SU-DHL-6 (cell line): ENCODE data around the gene USP7.

ENCODE experiments used
- H2AFZ ChIP-seq: fragments of 200-600 bp; sonication (generic); 2 replicates; pipeline ENCODE4 v1.6.1; 2014; ENCODE audit warnings: low read depth, mild to moderate bottlenecking, moderate library complexity, mixed read lengths, antibody characterized with exemption, low read length; ENCODE audit not compliant: severe bottlenecking
- H3F3A ChIP-seq: fragments of 200-600 bp; shearing (Covaris generic); 2 replicates; pipeline ENCODE4 v1.6.0; 2016; ENCODE audit warnings: antibody characterized with exemption, mild to moderate bottlenecking; ENCODE audit not compliant: insufficient read depth
- H3K27ac ChIP-seq: fragments of 200-600 bp; sonication (generic); 2 replicates; pipeline ENCODE4 v1.5.1; 2016; ENCODE audit warnings: low read depth, mild to moderate bottlenecking, low read length, moderate library complexity, mixed read lengths
- H3K27me3 ChIP-seq: fragments of 200-600 bp; sonication (generic), shearing (Covaris generic); 2 replicates; pipeline ENCODE4 v1.6.0; 2014; ENCODE audit warnings: mild to moderate bottlenecking, low read length
- H3K36me3 ChIP-seq: fragments of 200-600 bp; sonication (generic); 2 replicates; pipeline ENCODE4 v1.6.1; 2014; ENCODE audit warnings: mild to moderate bottlenecking, low read length, mixed read lengths
- H3K4me2 ChIP-seq: fragments of 300-600, 200-600 bp; shearing (Covaris generic), sonication (generic); 2 replicates; pipeline ENCODE4 v1.6.0; 2014; ENCODE audit warnings: low read length, low read depth, mild to moderate bottlenecking; ENCODE audit not compliant: poor library complexity, severe bottlenecking
- H3K4me3 ChIP-seq: fragments of 200-600 bp; sonication (generic); 2 replicates; pipeline ENCODE4 v1.5.1; 2014; ENCODE audit warnings: antibody characterized with exemption, low read length, mild to moderate bottlenecking, mixed read lengths; ENCODE audit not compliant: insufficient read depth, poor library complexity, severe bottlenecking
- H3K79me2 ChIP-seq: fragments of 200-600 bp; sonication (generic); 2 replicates; pipeline ENCODE4 v1.6.1; 2014; ENCODE audit warnings: mild to moderate bottlenecking, low read length, moderate library complexity; ENCODE audit not compliant: insufficient read depth
- H3K9ac ChIP-seq: fragments of 200-600 bp; sonication (generic); 2 replicates; pipeline ENCODE4 v1.7.0; 2014; ENCODE audit warnings: mild to moderate bottlenecking, low read length
- H3K9me2 ChIP-seq: fragments of 200-600 bp; sonication (generic); replicated peaks from 2 replicates; pipeline ENCODE4 v1.6.1; 2014; ENCODE audit warnings: low read length; ENCODE audit not compliant: insufficient read depth
- H3K9me3 ChIP-seq: fragments of 200-600 bp; sonication (generic); 2 replicates; pipeline ENCODE4 v1.6.1; 2014; ENCODE audit warnings: low read length, mixed read lengths; ENCODE audit not compliant: insufficient read depth
- H4K20me1 ChIP-seq: fragments of 200-600 bp; sonication (generic); 2 replicates; pipeline ENCODE4 v1.6.1; 2014; ENCODE audit warnings: low read depth, mild to moderate bottlenecking, antibody characterized with exemption, low read length, moderate library complexity, mixed read lengths
- CTCF ChIP-seq: fragments of 200-600 bp; sonication (generic); IDR thresholded peaks from one replicate; pipeline ENCODE4 v1.5.1; 2017; ENCODE audit warnings: antibody characterized with exemption, mild to moderate bottlenecking, low read length, moderate library complexity; ENCODE audit not compliant: insufficient read depth, poor library complexity, severe bottlenecking
- EZH2phosphoT487 ChIP-seq: fragments of 200-600 bp; sonication (generic), shearing (Covaris generic); conservative IDR thresholded peaks from 2 replicates; pipeline ENCODE4 v1.6.1; 2018; ENCODE audit warnings: mild to moderate bottlenecking, antibody characterized with exemption, low read length, moderate library complexity, mixed read lengths

USP7 gene

DNA sequence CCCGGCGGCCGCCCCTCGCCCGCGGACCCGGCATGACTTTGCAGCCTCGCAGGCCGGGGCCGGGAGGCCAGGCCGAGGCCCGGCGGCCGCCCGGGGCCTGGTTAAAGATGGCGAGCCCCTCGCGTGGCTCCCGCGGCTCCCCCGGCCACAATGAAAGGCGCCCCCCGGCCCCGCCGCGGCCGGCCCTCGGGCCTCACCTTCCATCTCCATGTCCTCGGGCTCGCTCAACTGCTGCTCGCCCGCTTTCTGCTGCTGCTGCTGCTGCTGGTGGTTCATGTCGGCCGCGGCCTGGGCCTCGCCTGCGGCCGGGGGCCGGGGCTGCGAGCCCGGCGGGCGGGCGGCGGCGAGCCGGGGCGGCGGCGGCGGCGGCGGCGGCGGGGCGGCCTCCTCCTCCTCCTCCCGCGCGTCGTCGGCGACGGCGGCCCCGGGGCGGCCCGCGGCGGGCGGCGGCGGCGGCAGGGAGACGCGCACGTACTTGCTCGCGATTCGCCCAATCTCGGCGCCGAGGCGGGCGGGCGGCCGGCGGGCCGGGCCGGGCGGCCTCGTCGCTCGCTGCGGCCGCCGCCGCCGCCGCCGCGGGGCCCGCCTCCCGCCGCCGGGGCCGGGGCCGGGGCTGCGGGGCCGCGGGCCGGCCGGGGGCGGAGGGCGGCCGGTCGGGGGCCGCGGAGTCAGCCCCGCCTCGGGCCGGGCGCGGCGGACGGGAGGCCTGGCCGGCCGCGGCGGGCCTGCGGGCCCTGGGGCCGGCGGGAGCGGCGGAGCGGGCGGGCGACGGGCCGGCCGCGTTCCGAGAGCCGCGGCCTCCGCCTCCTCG is 491 bp downstream of the USP7 start:
- H3K36me3 ChIP-seq: no peaks in the 10 kb centered on the region
- no peak for TF ChIP-seq EZH2phosphoT487
- no peak for TF ChIP-seq CTCF
- H4K20me1 ChIP-seq: peaks cover 5% of the 10 kb centered on the region; the same call in 1 of the 2 replicates
- no peak overlapping the region for H2AFZ ChIP-seq
- no peaks in the 10 kb centered on the region for H3K9me3 ChIP-seq
- H3K27me3 ChIP-seq: no peaks in the 10 kb centered on the region
- peak overlapping the region; percentile 90 for H3K27ac ChIP-seq
- H3K4me2 ChIP-seq: peak overlapping the region; percentile 74
- peak overlapping the region; percentile 85 for H3K9ac ChIP-seq
- H3K4me3 ChIP-seq: peak overlapping the region; percentile 59
- peaks cover 38% of the 10 kb centered on the region for H3F3A ChIP-seq
- peaks cover 52% of the 10 kb centered on the region for H3K79me2 ChIP-seq
- no peaks in the 10 kb centered on the region for H3K9me2 ChIP-seq

DNA sequence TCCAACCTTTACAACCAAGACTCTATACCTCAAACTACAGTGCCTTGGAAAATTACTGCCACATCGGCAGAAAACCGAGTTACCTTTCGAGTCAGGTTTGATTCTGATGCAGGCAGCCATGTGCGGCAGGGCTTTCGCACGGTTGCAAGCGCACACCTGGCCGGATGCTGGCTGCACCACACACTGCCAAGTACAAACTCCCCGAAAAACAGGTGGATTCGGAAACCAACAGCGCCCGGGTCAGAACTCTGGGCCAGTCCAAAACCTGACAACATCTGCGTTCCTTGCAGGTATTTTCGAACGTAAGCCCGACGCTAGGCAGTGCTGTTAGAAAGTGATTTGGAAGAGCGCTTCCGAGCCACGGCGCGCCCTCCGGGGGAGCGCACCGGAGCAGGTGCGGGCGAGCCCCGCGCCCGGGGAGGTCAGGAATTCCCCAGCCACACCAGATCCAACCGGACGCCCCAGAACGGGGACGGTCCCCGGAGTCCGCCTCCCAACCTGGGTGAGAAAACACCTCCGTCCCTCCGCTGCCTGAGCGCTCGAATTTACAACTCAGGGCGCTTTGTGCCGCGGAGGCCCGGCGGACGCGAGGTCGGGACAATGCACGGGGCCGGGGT is 1.2 kb downstream of the USP7 start:
- no peak for TF ChIP-seq CTCF
- TF ChIP-seq EZH2phosphoT487: no peak
- Histone ChIP-seq H3K36me3 (no peaks in the 10 kb centered on the region), H3K9ac (peak overlapping the region; percentile 85), H3K4me3 (peak overlapping the region; percentile 59), H3K4me2 (peak overlapping the region; percentile 74), H3F3A (peaks cover 38% of the 10 kb centered on the region), H3K27ac (peak overlapping the region; percentile 90), H3K9me2 (no peaks in the 10 kb centered on the region), H3K9me3 (no peaks in the 10 kb centered on the region), H4K20me1 (peaks cover 9% of the 10 kb centered on the region; the same call in 1 of the 2 replicates), H3K79me2 (peaks cover 59% of the 10 kb centered on the region), H2AFZ (no peak overlapping the region), H3K27me3 (no peaks in the 10 kb centered on the region)

DNA sequence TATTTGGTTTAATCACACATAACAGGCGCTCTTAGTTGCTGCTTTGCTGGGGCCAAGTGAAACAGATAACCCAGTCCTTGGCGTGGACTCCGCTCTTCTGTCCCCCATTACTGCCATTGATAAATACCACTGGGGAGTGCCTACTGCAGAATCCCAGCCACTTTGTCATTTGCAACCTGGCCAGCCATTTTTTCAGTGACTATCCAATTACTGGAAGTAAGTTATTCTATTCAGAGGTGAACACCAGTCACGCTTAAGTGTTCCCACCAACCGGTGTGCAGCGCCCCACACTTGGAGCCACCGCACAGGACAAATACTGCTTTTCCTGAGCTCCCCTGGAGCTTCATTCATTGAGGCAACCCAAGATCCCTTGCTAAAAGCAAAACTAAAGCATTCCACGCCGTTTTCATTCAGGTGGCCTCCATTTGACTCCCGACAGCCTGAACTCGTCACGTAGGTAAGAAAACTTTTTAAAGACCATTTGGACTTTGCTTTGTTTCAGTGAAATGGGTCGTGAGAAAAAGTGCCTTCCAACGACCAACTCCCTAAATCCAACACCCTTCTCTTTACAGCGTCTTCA is 1.8 kb downstream of the USP7 start:
- TF ChIP-seq EZH2phosphoT487 (no peak), CTCF (no peak)
- Histone ChIP-seq H3K9me3 (no peaks in the 10 kb centered on the region), H3K4me2 (peak overlapping the region; percentile 74), H3K79me2 (peaks cover 65% of the 10 kb centered on the region), H2AFZ (no peak overlapping the region), H3K36me3 (no peaks in the 10 kb centered on the region), H3K27ac (peak overlapping the region; percentile 90), H3K9me2 (no peaks in the 10 kb centered on the region), H3K4me3 (peak overlapping the region; percentile 59), H3K27me3 (no peaks in the 10 kb centered on the region), H3F3A (peaks cover 42% of the 10 kb centered on the region), H4K20me1 (peaks cover 15% of the 10 kb centered on the region; the same call in 1 of the 2 replicates), H3K9ac (peak overlapping the region; percentile 85)
